ENCODE data around the gene RAB34.

The RAB34 gene

DNA sequence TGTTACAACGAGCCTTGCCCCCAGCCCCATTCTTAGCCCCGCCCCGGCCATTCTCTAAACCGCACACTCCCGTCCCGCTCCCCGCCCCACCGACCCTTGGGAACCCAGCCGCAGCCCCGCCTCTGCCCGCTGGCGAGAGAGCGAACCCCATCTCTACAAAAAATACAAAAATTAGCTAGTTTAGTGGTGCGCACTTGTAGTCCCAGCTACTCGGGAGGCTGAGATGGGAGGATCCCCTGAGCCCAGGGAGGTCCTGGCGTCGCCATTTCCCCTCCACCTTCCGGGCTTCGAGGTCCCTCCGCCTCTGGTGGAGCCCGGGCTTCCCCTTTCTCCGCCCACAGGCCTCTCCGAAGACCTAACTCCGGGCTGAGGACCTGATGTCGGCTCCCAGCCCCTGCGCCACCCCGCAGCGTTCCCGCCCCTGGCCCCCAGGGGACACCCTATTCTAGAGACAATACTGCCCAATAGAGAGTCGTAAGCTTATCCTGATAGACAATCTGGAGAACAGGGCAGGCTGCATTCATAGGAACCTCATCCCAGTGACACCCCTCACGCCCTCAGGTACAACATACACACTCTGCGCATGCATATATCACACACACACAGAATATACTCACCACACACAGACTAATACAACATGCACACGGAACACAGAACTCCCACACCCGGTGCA, 5.5 kb downstream of the RAB34 start:
- DNase-seq (ENCODE audit: low spot score) = no peak

DNA sequence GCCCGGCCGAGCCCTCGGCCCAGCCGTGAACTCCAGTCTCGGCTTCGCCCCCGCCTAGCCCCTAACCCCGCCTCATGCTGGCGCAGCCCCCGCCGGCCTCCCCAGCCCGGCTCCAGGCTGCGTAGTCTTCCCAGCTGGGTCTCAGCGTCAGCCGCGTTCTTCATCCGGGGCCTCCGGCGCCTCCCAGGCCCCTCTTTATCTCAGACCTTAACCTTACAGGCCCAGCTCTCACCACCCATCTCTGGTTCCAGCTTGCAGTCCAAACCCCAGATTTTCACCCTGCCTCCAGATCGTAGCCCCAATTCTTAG, 6.0 kb downstream of the RAB34 start, which contains the start of gene PROCA1:
Gene PROCA1, minus strand, starts transcription at position 166 of the 309 bp plus-strand sequence. CDS start 228 bp downstream, outside the sequence.
- DNase-seq (ENCODE audit: low spot score) = no peak

DNA sequence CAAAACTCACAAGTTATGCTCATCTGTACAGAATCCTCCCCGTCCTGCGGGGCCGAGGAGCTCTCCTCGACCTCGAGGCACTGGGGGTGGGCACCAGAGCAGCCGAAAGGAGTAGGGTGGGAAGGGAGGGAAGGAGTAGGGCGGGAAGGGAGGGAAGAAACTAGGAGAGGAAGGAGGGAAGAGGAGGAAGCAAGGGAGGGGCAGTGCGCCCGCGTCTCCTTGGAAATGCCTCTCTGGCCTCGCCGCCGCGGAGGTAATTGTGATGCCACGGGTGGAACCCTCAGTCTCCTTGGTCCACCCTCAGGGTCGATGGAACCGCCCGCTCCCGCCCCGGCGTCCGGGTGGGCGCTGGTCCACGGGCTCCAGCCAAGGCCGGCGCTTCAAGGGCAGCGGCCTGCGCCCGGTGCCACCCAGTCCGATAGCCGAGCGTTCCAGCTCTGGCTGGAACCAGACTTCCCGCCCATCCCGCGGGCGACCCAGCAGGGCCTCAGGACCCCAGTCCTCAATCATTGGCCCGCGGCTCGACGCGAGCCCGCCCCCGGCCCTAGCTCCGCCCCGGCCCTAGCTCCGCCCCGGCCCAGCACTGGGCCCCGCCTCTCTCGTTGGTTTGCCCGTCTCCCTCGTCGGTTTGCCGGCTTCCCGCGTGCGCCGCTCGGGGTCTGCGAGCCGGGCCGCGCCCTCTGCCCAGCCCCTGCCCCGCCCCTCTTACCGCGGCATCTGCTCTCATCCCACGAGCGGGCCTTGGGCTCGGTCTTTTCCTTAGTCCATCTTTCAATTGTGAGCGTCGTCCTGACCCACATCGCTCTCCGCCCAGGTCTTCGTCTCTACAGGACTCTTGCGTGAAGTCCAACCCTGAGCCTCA, 6.6 kb downstream of the RAB34 start:
- peak; percentile 75 for DNase-seq (ENCODE audit: low spot score)

DNA sequence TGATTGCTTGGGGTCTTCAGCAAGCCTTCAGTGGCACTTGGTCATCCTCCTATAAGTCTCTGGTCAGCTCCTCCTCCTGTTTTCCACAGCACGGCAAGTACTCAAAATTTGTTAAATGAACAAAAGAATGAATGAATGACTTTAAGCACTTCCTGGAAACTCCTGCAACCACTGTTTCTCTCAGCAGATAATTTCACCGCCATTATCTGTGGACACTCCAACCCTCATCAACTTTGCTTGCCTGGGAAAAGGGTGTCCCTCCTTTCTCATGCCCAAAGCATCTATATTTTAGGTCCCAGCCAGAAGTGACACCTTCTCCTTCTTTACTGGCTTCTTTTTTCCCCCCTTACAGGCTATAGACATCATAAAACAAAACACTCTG, 10.3 kb downstream of the RAB34 start:
- no peak for DNase-seq (ENCODE audit: low spot score)

DNA sequence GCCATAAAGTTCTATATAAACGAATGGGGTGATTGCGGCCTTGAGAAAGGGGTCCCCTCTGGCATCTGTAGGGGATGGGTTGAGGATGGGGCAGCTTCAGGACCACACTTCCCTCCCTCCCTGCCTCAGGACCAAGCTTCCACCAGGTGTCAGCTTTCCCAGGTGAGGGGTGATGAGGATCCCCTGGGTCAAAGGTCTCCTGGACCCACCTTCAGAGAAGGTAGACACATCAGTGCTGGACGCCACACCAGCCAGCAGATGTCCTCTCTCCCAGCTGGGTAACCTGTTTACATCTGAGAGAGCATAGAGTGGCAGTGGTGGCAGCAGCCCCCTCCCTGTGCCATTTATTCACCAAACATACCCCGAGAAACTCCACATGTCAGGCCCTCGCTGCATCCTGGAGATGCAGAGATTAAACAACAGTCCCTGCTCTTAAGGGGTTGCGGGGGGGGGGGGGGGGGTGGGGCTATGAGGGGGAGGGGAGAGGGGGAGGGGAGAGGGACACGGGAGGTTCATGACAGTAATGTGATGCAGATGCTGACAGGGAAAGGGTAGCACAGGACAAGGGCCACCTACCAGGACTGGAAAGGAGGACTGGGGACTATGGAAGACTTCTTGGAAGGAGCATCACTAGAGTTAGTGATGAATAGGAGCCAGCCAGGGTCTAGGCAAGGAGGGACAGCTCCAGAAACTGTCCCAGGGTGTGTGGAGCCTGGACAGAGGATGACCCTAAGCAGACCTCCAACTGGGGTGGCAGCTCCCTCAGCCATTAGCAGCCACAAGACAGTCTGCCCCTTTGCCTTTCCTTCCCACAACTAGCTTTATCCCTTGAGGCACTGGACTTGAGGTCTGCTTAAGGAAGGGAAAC, 11.0 kb downstream of the RAB34 start:
- no peak for DNase-seq (ENCODE audit: low spot score)

DNA sequence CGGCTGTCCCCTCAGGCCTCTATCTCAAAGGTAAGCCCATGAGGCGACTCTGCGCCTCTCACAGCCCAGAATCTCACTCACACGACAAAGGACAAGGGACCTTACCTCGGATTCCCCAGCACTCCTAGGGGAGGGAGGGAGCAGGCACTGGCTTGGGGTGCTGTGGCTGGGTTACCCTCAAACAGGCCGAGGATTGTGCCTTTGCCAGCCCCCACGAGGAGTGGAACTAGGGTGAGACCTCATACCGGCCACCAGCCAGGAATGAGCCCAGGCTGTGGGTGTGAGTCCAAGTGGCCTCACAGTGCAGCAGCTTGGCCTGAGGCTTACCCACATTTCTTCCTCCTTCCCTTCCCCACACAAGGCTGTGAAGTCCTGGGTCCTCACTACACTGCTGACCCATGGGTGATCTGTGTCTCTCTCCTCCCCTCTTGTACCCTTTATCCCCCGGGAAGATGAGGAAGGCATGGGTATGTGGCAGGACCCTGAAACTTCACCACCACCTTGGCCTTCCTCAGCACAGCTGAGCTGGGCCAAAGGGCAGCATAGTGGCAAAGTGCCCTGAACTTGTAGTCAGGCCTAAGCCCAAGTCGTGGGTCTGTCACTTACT, 11.8 kb downstream of the RAB34 start:
- no peak for DNase-seq (ENCODE audit: low spot score)

DNA sequence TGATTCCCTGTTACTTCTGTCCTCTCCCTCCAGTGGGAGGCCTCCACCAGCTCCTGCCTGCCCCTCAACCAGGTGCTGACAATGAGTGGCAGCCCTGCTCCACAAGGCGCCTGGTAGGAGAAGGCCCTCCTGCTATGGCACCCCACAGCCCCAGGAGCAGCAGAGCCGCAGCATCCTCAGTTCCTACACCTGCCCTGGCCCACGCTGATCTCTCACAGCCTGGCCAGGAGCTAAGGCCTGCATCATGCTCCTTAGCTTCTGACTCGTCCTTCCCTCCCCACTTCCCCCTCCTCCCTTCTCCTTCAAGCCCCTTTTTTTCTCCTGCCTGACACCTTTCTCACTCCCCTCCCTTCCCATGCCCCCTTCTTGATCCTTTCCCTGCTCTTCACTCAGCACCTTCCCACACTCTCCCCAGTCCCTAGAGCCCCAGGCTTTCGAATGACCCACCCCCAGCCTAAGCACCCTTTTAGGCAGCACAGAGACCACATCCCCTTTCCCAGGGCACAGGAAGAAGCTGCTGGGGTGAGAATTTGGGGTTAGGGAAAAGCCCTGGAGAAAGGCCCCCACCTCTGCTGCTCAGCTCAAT, 12.5 kb downstream of the RAB34 start:
- no peak for DNase-seq (ENCODE audit: low spot score)

DNA sequence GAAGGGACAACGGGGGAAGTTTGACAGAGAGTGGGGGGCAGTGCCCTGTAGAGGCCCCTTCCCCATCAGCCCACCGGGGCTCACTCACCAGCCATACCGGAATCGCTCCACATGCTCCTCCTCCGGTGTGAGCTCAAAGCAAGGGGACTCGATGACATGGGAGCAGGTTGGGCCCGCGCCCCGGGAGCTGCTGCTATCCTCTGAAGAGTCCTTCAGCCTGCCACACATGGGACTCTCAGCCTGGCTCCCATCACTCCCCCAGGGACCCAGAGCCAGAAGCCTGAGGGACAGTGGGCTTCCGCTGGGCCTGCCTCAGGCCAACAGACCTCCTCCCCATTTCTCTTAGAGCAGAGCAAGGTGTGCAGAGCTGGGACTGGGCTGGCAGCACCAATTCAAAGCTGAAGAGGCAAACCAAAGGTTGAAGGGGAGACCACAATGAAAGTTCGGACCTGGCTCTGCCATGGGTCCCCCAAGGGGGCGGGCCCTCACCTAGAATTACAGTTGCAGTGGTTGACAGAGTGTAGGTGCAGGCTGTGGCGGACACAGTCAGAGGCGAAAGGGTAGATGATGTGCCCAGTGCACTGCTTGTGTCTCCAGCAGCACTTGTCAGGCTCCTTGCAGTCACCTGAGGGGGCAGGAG, 13.3 kb downstream of the RAB34 start:
- DNase-seq (ENCODE audit: low spot score) = no peak

DNA sequence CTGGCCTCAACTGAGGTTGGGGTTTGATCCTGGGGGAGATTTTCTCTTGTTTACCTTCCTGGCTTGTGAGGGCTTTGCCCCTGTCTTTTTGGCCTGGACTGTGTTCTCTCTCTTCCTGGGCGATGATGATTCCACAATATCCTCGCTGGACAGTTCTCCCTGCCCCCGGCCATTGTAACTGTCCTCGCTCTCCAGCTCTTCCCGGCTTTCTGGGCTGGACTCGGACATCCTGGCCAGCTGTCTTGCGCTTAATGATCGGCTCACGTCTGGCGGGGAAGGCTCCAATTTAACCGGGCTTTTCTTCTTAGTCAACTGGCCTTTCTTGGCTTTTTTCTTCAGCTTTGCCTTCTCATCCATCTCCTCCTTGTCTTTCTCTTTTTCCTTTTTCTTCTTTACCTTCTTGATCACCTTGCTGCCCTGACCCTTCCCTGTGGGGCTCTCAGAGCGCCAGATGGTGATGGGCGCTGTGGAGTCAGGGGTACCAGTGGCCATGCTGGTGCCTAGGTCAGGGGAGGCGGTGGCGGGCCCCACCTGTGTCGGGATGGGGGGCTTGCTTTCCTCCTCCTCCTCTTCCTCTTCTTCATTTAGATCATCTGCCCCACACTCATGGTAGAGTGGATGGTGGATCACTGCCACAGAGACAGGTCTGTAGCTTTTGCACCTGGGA, 14.0 kb downstream of the RAB34 start:
- DNase-seq (ENCODE audit: low spot score) = no peak

DNA sequence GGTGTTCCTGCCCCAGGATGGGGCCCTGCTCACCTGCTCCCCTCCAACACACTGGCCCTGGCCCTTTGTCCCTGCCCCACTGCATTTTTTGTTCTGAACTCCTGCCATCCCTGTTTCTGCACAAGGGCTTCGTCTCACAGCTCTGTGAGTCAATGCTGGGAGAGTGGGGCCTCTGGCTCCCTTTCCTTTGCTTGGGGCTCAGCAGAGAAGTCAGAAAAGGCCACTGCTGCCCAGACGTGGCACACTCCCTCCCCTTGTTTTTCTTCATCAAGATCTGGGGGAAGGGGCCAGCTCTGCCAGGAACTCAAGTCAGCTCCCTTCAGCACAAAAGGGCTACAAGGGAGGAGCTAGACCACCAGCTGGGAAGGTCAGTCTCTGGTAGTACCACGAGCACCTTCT, 14.9 kb downstream of the RAB34 start:
- DNase-seq (ENCODE audit: low spot score) = no peak

DNA sequence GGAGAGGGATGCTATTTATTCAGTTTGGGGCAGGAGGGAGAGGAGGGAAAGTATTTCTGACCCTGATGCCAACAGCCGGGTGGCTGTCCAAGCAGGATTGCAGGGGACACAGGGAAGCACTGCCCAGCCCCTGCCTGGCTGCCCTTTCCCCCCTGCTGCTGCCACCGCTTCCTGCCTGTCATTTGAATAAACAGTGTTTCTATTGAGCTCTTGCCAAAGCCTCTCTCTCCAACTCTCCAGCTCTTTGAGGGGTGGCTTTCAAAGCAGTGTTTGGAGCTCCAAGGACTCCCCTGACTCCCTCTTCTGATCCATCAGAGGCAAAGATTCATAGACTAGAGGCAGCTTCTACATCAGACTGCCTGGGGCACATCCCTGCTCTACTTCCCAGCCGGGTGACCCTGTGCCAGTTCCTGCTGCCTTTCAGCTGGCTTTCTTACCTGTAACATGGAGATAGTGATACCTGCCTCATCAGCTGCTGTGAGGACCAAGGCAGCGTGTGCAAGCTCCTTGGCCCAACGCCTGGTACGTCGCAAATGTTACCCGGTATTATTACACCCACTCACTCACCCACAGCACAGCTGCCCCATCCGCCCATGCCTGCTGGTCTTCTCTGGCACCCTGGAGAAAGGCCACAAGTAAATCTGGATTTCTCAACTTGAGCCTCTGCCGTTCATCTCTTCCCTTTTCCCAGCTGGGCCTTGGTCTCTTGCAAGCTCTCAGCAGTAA, 15.5 kb downstream of the RAB34 start:
- peak; percentile 92 for DNase-seq (ENCODE audit: low spot score)

DNA sequence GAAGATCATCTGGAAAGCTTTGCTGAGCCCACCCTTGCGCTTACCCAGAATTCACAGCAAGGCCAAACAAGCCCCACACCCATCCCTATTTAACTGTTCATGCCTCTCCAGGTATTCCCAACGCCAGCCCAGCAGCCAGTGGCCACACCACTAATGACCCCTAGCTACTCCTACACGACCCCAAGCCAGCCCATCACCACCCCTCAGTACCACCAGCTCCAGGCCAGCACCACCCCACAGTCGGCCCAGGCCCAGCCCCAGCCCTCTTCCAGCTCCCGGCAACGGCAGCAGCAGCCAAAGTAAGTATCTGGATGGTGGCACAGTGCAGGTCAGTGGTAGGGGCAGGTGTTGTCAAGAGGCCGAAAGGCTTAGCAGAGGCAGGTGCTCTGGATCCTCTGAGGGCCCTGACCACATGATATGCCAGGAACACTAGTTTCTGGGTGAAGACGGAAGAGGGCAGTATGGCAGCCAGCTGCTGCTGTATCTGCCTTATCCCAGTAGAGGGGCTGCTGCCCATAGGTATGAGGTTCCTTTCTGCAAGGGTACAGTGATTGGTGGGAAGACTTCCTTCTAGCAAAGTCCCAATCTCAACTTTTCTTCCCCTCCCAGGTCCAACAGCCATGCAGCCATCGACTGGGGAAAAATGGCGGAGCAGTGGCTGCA, 16.7 kb downstream of the RAB34 start:
- no peak for DNase-seq (ENCODE audit: low spot score)

DNA sequence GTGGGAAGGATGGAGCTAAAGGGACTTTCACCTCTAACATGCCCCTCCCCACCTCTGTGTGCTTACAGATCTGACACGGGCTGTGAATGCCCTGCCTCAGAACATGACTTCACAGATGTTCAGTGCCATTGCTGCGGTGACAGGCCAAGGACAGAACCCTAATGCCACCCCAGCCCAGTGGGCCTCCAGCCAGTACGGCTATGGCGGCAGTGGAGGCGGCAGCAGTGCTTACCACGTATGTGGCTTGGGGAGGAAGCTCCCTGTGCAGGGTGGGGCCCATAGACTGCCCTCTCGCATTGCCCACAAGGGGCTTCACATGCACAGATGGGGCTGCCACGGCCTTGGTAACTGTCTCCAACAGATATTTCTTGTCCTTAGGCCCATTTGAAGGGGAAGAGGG, 17.4 kb downstream of the RAB34 start:
- DNase-seq (ENCODE audit: low spot score) = no peak

DNA sequence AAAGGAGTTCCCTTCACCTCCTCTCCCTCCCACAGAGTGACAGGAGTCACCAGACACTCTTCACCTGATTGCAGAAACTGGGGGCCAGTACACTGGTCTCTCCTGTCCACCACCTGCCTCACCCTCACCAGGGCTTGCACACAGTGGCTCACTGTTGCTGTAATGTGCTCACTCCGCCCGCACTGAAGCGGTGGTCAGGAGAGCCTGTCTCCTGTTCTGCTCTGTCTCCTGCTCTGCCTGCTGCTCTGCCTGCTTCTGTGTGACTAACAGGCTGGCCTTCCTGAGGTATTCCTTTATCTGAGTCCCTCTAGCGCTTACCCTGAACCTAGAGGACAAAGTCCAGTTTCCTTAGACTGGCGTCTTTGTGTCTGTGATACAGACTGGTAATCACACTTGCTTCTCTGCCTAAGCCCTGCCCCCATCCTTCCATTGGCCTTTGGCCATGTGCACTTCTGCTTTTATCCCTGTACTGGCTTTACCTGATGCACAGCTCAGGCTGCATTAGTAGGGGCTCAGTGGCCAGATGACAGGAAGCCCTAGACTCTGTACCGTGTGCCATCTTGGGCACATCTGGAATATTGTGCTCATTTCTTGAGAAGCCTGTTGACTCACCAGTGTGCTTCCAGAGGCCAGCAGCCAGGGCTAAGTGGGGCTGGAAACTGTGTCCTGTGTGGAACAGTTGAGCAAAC, 19.3 kb downstream of the RAB34 start:
- DNase-seq (ENCODE audit: low spot score) = no peak

DNA sequence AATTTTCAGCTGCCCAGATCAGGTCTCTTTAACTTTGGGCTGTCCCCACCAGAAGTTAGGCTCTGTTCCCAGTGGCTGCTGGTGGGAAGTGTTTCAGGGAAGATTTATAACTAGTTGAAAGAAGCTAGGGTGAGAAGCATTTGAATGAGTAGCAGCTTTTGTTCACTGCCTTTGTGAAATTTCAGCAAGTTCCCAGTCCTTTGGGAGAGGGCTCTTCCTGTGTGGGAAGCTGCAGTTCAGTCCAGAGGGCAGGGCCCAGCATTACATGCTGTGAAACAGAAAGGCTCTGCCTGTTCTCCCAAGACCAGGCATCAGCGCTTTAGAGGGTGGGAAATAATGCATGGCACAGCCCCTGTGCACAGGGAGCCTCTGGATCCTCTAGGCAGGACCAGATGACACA, 23.8 kb downstream of the RAB34 start:
- DNase-seq (ENCODE audit: low spot score) = peak; percentile 36

DNA sequence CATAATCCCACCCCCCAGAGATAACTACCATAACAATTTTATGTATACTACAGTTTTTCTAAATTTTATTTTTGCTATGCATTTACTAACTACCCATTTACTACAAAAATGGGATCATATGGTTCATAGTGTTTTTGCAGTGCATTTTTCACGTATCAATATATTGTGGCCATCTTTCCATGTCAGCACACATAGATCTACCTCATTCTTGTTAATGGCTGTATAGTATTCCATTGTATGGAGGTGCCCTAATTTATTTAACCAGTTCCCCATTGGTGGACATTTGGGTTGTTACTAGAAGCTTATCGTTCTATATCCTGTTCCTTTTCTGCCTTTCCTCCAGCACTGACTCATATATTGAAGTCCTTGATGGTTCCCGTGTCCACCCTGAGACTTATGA, 28.7 kb downstream of the RAB34 start:
- DNase-seq (ENCODE audit: low spot score) = no peak

DNA sequence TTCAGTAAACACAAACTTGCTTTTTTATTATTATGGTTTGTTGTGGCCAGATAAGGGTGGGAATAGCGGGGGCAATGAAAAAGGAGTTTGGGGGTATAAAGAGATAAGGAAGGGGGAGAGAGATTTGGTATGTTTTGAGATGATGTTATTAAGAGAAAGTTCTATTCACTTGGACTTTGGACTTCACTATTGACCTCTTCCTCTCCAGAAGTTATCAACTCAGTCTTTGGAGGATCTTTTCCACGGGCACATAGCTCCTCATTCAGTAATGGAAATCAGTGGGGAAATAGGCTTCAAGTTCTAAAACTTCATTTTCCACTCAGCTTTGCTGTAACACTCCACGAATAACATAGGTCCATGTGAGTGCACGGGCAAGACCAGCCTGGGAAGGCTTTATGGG, 29.2 kb downstream of the RAB34 start:
- DNase-seq (ENCODE audit: low spot score) = no peak

DNA sequence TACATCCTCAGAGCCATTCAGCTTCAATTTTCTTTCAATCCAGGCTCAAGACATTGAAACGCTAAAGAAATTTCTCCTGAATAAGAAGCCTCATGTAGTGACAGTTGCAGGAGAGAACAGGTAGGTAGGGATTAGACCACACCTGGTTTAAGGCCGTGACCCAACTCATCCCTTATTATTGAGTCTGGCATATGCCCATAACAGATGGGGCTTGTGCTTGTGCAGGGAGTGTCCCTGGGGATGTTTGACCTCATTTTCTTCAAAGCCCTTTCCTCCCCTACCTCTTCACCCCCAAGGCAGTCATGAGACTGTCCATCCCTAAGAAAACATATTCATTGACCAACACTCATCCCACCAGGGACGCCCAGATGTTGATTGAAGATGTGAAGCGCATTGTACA, 31.4 kb downstream of the RAB34 start:
- DNase-seq (ENCODE audit: low spot score) = no peak

DNA sequence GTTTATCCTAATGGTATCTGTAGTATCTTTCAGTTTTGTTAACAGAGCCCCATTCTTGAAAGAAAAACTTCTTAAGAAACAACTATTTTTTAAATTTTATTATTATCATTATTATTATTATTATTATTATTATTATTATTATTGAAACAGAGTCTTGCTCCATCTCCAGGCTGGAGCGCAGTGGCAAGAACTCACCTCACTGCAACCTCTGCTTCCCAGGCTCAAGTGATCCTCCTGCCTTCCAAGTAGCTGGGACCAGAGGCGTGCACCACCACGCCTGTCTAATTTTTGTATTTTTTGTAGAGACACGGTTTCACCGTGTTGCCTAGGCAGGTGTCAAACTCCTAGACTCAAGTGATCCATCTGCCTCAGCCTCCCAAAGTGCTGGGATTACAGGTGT, 32.3 kb downstream of the RAB34 start:
- no peak for DNase-seq (ENCODE audit: low spot score)

All from pons (tissue), 1 donor.